GM23338 (cell line): Measurements from ENCODE around the gene TMEM53. TPM values are rescaled to one million over a fixed set of nuclear protein-coding genes. Genes with fewer than 3 reads are reported as not detected.

ENCODE experiments used
- ATAC-seq: fragments of 200-7000 bp; cut with Tn5 transposase; 3 replicates; pipeline ENCODE4 v1.9.1; 2020
- DNase-seq: peaks from one replicate; pipeline ENCODE4 v3.0.0-alpha.2; 2015; ENCODE audit warnings: low spot score
- H2AFZ ChIP-seq: fragments of 200-600 bp; sonication (generic); 2 replicates; pipeline ENCODE4 v1.8.0; 2016; ENCODE audit warnings: antibody characterized with exemption, mild to moderate bottlenecking, moderate library complexity
- H3F3A ChIP-seq: fragments of 200-600 bp; sonication (generic); replicated peaks from 2 replicates; pipeline ENCODE4 v1.8.0; 2017; ENCODE audit warnings: antibody characterized with exemption, mixed run types, low read depth
- H3K27ac ChIP-seq: fragments of 200-600 bp; sonication (generic); 2 replicates; pipeline ENCODE4 v1.6.1; 2016; ENCODE audit warnings: low read depth
- H3K27me3 ChIP-seq: fragments of 200-600 bp; sonication (generic); 2 replicates; pipeline ENCODE4 v1.8.0; 2016; ENCODE audit warnings: mild to moderate bottlenecking, mixed run types, moderate library complexity; ENCODE audit not compliant: insufficient read depth
- H3K36me3 ChIP-seq: fragments of 200-600 bp; sonication (generic); 2 replicates; pipeline ENCODE4 v1.8.0; 2016; ENCODE audit warnings: mild to moderate bottlenecking; ENCODE audit not compliant: insufficient read depth
- H3K4me1 ChIP-seq: fragments of 200-600 bp; sonication (generic); 2 replicates; pipeline ENCODE4 v1.8.0; 2016; ENCODE audit warnings: mild to moderate bottlenecking, moderate library complexity; ENCODE audit not compliant: insufficient read depth
- H3K4me2 ChIP-seq: fragments of 200-600 bp; sonication (generic); 2 replicates; pipeline ENCODE4 v1.7.1; 2017; ENCODE audit warnings: mixed run types
- H3K4me3 ChIP-seq: fragments of 200-600 bp; sonication (generic); 2 replicates; pipeline ENCODE4 v1.6.1; 2016; ENCODE audit warnings: mixed run types
- H3K79me2 ChIP-seq: fragments of 200-600 bp; sonication (generic); replicated peaks from 2 replicates; pipeline ENCODE4 v1.8.0; 2017; ENCODE audit warnings: mild to moderate bottlenecking; ENCODE audit not compliant: insufficient read depth
- H3K9me2 ChIP-seq: fragments of 200-600 bp; sonication (generic); 2 replicates; pipeline ENCODE4 v1.8.0; 2017; ENCODE audit not compliant: insufficient read depth
- H4K20me1 ChIP-seq: fragments of 200-600 bp; sonication (generic); replicated peaks from 2 replicates; pipeline ENCODE4 v1.8.0; 2017; ENCODE audit warnings: mild to moderate bottlenecking; ENCODE audit not compliant: insufficient read depth
- H3K27ac Mint-ChIP-seq: 2 replicates; pipeline ENCODE4 v1.8.0; 2020; ENCODE audit warnings: inconsistent platforms, mild to moderate bottlenecking, moderate library complexity, mixed read lengths
- H3K27me3 Mint-ChIP-seq: 3 replicates; pipeline ENCODE4 v1.8.0; 2022; ENCODE audit warnings: low read depth, mild to moderate bottlenecking, moderate library complexity, mixed read lengths, inconsistent platforms; ENCODE audit not compliant: insufficient read depth, poor library complexity
- H3K36me3 Mint-ChIP-seq: 3 replicates; pipeline ENCODE4 v1.8.0; 2021; ENCODE audit warnings: low read depth, mild to moderate bottlenecking, inconsistent platforms, moderate library complexity, mixed read lengths
- H3K4me1 Mint-ChIP-seq: 3 replicates; pipeline ENCODE4 v1.8.0; 2020; ENCODE audit warnings: mild to moderate bottlenecking, inconsistent platforms, mixed read lengths
- H3K4me3 Mint-ChIP-seq: 3 replicates; pipeline ENCODE4 v1.8.0; 2021; ENCODE audit warnings: moderate library complexity, mild to moderate bottlenecking, inconsistent platforms, mixed read lengths
- H3K9me3 Mint-ChIP-seq: 3 replicates; pipeline ENCODE4 v1.8.0; 2020; ENCODE audit warnings: moderate library complexity, mild to moderate bottlenecking, inconsistent platforms, mixed read lengths
- EZH2 ChIP-seq: fragments of 200-600 bp; sonication (generic); IDR thresholded peaks from one replicate; pipeline ENCODE4 v1.8.0; 2017; ENCODE audit warnings: antibody characterized with exemption, mild to moderate bottlenecking, low read depth; ENCODE audit not compliant: unreplicated experiment
- NANOG ChIP-seq: IDR thresholded peaks from 2 replicates; pipeline ENCODE4 v1.6.1; 2016; ENCODE audit warnings: antibody characterized with exemption, borderline replicate concordance
- POLR2AphosphoS5 ChIP-seq: IDR thresholded peaks from 2 replicates; pipeline ENCODE4 v1.6.1; 2016; ENCODE audit warnings: antibody characterized with exemption, low read depth
- ZNF331 ChIP-seq: fragments of 250-450 bp; sonication (Bioruptor Pico); IDR thresholded peaks from 2 replicates; pipeline ENCODE4 v1.5.0; 2020; ENCODE audit warnings: low read depth, mild to moderate bottlenecking, moderate library complexity
- polyA plus RNA-seq: library from polyadenylated mRNA; unstranded; fragments of >200 nt; fragmentation: Nextera tagmentation; extraction: Ambion mirVana; gene quantifications from 2 replicates; pipeline ENCODE4 v1.2.1, GENCODE V29; 2016
- total RNA-seq: library from RNA; depleted of rRNA; stranded (reverse); fragments of >200 nt; shearing (Covaris generic); gene quantifications from 2 replicates; pipeline ENCODE4 v1.2.3, GENCODE V29; 2014
- TF ChIP-seq, protein P1 (sequence below): fragments of 250-450 bp; sonication (Bioruptor Pico); IDR thresholded peaks from 2 replicates; pipeline ENCODE4 v1.5.0; 2020; ENCODE audit warnings: mild to moderate bottlenecking, moderate library complexity
- TF ChIP-seq, protein P2 (sequence below): IDR thresholded peaks from 2 replicates; pipeline ENCODE4 v1.6.1; 2016; ENCODE audit warnings: antibody characterized with exemption
- TF ChIP-seq, protein P3 (sequence below): IDR thresholded peaks from one replicate; pipeline ENCODE4 v1.6.1; 2018; ENCODE audit warnings: antibody characterized with exemption; ENCODE audit not compliant: unreplicated experiment

TMEM53 gene
- total and polyA plus RNA-seq, 2 experiments from 2014 or later: 15.4 to 20.8 TPM

DNA sequence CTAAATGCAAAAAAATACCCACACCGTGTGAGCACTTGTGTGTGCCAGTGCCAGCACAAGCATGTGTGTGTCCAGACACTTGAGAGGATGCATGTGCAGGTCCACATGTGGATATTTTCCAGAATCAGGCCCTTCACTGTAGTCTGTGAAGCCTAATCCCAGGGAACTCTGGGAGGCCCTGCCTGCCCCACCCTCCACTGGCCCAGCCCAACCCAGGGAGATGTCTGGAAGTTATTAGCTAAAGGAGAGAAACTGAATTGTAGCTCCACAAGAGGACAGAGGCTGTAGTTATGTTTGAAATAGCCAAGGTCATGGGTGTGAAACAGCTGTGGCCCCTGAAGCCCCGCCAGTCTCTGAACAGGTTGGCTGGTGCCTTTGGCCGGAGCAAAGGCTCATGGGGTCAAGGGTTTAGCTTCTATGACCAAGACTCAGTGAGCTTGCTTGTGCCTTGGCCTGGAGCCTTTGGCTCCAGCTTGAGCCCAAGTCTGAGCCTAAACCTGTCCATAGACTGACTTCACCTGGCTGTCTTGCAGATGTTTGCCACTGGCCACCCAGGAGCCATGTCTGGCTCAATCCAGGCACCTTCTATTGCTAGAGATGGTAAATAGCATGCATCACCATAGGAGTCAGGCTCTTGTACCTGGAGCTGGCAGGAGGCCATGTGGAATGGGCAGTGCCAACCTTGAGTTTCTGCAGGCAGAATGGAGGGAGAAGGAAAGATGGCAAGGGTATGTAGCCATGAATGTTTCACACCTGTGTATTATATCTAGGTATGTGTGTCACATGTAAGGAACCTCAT lies 69.9 kb downstream of the TMEM53 start (continued):
- TF ChIP-seq, protein P1, sequence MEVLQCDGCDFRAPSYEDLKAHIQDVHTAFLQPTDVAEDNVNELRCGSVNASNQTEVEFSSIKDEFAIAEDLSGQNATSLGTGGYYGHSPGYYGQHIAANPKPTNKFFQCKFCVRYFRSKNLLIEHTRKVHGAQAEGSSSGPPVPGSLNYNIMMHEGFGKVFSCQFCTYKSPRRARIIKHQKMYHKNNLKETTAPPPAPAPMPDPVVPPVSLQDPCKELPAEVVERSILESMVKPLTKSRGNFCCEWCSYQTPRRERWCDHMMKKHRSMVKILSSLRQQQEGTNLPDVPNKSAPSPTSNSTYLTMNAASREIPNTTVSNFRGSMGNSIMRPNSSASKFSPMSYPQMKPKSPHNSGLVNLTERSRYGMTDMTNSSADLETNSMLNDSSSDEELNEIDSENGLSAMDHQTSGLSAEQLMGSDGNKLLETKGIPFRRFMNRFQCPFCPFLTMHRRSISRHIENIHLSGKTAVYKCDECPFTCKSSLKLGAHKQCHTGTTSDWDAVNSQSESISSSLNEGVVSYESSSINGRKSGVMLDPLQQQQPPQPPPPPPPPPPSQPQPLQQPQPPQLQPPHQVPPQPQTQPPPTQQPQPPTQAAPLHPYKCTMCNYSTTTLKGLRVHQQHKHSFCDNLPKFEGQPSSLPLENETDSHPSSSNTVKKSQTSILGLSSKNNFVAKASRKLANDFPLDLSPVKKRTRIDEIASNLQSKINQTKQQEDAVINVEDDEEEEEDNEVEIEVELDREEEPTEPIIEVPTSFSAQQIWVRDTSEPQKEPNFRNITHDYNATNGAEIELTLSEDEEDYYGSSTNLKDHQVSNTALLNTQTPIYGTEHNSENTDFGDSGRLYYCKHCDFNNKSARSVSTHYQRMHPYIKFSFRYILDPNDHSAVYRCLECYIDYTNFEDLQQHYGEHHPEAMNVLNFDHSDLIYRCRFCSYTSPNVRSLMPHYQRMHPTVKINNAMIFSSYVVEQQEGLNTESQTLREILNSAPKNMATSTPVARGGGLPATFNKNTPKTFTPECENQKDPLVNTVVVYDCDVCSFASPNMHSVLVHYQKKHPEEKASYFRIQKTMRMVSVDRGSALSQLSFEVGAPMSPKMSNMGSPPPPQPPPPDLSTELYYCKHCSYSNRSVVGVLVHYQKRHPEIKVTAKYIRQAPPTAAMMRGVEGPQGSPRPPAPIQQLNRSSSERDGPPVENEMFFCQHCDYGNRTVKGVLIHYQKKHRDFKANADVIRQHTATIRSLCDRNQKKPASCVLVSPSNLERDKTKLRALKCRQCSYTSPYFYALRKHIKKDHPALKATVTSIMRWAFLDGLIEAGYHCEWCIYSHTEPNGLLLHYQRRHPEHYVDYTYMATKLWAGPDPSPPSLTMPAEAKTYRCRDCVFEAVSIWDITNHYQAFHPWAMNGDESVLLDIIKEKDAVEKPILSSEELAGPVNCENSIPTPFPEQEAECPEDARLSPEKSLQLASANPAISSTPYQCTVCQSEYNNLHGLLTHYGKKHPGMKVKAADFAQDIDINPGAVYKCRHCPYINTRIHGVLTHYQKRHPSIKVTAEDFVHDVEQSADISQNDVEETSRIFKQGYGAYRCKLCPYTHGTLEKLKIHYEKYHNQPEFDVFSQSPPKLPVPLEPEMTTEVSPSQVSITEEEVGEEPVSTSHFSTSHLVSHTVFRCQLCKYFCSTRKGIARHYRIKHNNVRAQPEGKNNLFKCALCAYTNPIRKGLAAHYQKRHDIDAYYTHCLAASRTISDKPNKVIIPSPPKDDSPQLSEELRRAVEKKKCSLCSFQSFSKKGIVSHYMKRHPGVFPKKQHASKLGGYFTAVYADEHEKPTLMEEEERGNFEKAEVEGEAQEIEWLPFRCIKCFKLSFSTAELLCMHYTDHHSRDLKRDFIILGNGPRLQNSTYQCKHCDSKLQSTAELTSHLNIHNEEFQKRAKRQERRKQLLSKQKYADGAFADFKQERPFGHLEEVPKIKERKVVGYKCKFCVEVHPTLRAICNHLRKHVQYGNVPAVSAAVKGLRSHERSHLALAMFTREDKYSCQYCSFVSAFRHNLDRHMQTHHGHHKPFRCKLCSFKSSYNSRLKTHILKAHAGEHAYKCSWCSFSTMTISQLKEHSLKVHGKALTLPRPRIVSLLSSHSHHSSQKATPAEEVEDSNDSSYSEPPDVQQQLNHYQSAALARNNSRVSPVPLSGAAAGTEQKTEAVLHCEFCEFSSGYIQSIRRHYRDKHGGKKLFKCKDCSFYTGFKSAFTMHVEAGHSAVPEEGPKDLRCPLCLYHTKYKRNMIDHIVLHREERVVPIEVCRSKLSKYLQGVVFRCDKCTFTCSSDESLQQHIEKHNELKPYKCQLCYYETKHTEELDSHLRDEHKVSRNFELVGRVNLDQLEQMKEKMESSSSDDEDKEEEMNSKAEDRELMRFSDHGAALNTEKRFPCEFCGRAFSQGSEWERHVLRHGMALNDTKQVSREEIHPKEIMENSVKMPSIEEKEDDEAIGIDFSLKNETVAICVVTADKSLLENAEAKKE (CRISPR knock-in tag): no peak
- TF ChIP-seq EZH2: no peak
- no peak for TF ChIP-seq POLR2AphosphoS5
- no peak for TF ChIP-seq ZNF331
- TF ChIP-seq NANOG: no peak
- TF ChIP-seq, protein P2, sequence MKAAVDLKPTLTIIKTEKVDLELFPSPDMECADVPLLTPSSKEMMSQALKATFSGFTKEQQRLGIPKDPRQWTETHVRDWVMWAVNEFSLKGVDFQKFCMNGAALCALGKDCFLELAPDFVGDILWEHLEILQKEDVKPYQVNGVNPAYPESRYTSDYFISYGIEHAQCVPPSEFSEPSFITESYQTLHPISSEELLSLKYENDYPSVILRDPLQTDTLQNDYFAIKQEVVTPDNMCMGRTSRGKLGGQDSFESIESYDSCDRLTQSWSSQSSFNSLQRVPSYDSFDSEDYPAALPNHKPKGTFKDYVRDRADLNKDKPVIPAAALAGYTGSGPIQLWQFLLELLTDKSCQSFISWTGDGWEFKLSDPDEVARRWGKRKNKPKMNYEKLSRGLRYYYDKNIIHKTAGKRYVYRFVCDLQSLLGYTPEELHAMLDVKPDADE: no peak

DNA sequence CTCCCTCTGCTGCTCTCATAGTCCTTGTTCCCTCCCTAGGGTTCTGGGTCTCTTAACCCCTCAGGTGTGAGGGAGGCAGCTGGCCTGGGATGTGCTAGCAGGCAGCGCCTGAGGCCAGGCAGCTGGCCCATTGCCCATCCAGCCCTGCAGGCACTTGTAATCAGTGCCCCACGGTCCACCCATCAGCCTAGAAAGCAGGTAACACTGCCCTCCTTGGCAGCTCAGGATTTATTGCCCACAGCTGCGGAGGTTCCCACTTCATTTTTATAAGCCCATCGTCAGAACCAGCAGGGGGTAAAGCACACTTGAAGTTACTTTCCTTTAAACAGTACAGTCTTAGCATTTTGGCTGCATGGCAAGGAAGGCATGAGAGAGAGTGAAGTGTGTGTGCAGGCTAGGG lies 70.6 kb downstream of the TMEM53 start:
- H3F3A ChIP-seq: no peaks in the 10 kb centered on the region
- no peak for DNase-seq
- peaks cover 7% of the 10 kb centered on the region for H3K27me3 Mint-ChIP-seq
- H3K79me2 ChIP-seq: no peaks in the 10 kb centered on the region
- no peak overlapping the region for H3K27ac ChIP-seq
- no peak overlapping the region for H3K4me3 ChIP-seq
- H3K9me2 ChIP-seq: peaks cover 2% of the 10 kb centered on the region; the same call in 1 of the 2 replicates
- H3K36me3 Mint-ChIP-seq: no peaks in the 10 kb centered on the region; the same call in 2 of the 3 replicates
- H3K27ac Mint-ChIP-seq: no peak overlapping the region
- no peaks in the 10 kb centered on the region; the same call in 1 of the 2 replicates for H4K20me1 ChIP-seq
- no peaks in the 10 kb centered on the region for H3K27me3 ChIP-seq
- H3K4me1 ChIP-seq: peaks cover 4% of the 10 kb centered on the region; the same call in 1 of the 2 replicates
- H2AFZ ChIP-seq: no peak overlapping the region
- H3K4me2 ChIP-seq: no peak overlapping the region
- no peak overlapping the region for H3K4me3 Mint-ChIP-seq
- ATAC-seq: no peak; the same call in 2 of the 3 replicates
- H3K36me3 ChIP-seq: no peaks in the 10 kb centered on the region
- no peaks in the 10 kb centered on the region for H3K9me3 Mint-ChIP-seq
- no peaks in the 10 kb centered on the region for H3K4me1 Mint-ChIP-seq
- TF ChIP-seq ZNF331 (no peak), POLR2AphosphoS5 (no peak)
- TF ChIP-seq, protein P2: no peak
- TF ChIP-seq, protein P3, sequence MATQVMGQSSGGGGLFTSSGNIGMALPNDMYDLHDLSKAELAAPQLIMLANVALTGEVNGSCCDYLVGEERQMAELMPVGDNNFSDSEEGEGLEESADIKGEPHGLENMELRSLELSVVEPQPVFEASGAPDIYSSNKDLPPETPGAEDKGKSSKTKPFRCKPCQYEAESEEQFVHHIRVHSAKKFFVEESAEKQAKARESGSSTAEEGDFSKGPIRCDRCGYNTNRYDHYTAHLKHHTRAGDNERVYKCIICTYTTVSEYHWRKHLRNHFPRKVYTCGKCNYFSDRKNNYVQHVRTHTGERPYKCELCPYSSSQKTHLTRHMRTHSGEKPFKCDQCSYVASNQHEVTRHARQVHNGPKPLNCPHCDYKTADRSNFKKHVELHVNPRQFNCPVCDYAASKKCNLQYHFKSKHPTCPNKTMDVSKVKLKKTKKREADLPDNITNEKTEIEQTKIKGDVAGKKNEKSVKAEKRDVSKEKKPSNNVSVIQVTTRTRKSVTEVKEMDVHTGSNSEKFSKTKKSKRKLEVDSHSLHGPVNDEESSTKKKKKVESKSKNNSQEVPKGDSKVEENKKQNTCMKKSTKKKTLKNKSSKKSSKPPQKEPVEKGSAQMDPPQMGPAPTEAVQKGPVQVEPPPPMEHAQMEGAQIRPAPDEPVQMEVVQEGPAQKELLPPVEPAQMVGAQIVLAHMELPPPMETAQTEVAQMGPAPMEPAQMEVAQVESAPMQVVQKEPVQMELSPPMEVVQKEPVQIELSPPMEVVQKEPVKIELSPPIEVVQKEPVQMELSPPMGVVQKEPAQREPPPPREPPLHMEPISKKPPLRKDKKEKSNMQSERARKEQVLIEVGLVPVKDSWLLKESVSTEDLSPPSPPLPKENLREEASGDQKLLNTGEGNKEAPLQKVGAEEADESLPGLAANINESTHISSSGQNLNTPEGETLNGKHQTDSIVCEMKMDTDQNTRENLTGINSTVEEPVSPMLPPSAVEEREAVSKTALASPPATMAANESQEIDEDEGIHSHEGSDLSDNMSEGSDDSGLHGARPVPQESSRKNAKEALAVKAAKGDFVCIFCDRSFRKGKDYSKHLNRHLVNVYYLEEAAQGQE: no peak
